HG02678 (cell line): Measurements from ENCODE around the gene GADD45GIP1.

Experiments used
- ATAC-seq: cut with Tn5 transposase; IDR thresholded peaks from one replicate; pipeline ENCODE4 v1.9.1; 2021; ENCODE audit warnings: mild to moderate bottlenecking, moderate library complexity; ENCODE audit not compliant: unreplicated experiment

GADD45GIP1 gene

GRCh38 chr19:12913851-12914690 lies 43.0 kb downstream of the GADD45GIP1 start:
- ATAC-seq = no peak

DNA sequence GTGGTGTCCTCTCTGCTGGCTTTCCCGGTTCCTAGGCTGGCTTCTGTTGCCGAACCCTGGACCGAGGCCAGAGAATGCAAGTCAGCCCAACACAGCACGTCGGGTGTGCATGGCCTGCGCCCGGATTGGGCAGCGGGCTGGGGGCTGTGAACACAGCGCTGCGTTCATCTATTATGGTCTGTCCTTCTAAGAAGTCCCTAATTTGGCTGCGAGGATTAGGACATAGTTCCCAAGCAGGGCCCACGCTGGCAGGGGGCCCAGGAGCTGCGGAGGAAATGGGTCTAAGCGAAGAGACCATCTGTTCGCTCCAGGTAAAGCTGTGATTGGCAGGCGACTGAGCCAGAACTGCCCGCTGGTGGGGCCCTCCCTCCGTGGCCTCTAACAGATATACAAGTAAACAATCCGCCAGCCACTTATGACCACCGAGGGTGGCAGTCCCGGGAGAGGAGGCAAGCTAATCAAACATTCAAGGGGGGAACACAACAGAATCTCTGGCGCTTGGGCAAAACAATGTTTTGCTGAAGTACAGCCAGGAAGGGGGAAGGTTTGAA lies 43.9 kb downstream of the GADD45GIP1 start:
- ATAC-seq = no peak

- ATAC-seq = no peak
These were observed 44.5 kb downstream of the GADD45GIP1 start for GRCh38 chr19:12912571-12912970.

DNA sequence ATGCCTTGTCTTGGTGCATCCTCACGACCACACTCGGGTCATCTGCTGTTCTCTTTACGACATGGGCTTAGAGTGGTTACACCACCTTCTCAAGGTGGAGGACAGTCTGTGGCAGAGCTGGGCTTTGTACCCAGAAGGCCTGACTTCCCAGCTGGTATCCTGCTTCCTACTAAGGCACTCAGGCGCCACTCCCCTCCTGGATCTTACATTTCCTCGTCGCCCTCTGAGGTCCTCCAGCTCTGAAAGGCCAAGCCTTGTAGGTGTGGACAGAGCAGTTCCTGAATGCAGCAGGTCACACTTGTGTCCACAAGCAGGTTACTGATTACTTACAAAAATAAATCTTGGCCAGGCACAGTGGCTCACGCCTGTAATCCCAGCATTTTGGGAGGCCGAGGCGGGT lies 49.9 kb downstream of the GADD45GIP1 start:
- ATAC-seq = no peak
